Measurements from ENCODE around the gene EPHB2. TPM values are rescaled to one million over a fixed set of nuclear protein-coding genes. Genes with fewer than 3 reads are reported as not detected.

The EPHB2 gene
- total RNA-seq, 2 donors from 2014 or later: 0.04 TPM; not detected in 1

DNA sequence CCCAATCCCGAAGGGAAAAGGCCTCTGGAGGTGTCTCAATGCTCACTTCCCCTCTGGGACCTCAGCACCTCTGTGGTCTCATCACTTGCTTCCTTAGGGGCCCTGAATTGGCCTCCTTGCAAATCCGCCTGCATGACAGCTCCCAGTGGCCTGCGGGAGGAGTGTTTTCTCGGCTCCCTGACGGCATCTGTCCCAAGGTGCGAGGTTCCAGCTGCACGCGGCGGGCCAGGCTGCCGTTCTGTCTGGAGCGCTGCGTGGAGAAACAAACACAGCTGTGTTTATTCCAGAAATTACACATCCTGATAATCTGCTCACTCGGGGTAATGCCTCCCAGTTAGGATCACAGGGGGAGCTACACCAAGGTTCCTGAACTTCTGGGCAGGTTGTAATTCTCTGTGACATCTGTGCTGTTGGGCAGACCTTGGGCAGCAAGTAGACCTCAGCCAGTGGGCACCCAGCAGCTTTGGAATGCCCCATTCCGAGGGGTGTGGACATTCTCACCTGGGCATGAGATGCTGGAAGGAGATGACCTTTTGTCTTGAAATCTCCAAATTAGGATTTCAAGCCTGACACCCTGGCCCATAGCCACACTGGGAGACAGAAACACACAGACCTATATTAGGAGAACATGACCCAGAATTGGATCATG lies 18.2 kb downstream of the EPHB2 start:
- Mint-ChIP-seq H3K36me3 (ENCODE audit: low read depth) (no peaks in the 10 kb centered on the region), H3K27me3 (peaks cover 25% of the 10 kb centered on the region), H3K27ac (no peak overlapping the region), H3K4me1 (no peaks in the 10 kb centered on the region), H3K9me3 (no peaks in the 10 kb centered on the region), H3K4me3 (no peak overlapping the region)
- no peak for ATAC-seq (replicated peaks)

DNA sequence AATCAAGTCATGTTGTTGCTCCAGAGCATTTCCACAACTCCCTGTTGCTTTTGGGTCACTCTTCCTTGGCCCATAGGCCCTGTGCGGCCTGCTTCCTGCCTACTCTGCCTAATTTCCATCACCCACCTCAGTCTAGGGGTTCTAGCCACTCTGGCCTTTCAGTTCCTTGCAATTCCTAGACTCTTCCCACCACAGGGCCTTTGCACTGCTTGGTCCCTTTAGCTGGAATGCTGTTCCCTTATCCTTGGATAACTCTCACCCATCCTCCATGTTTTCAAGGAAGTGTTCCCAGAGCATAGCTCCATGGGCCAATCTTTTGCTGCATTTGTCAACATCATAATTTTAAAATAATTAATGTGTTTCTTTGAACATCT lies 18.7 kb downstream of the EPHB2 start:
- no peaks in the 10 kb centered on the region for H3K9me3 Mint-ChIP-seq
- peaks cover 21% of the 10 kb centered on the region for H3K27me3 Mint-ChIP-seq
- ATAC-seq (replicated peaks): no peak
- H3K36me3 Mint-ChIP-seq (ENCODE audit: low read depth): no peaks in the 10 kb centered on the region
- no peak overlapping the region for H3K4me3 Mint-ChIP-seq
- no peaks in the 10 kb centered on the region for H3K4me1 Mint-ChIP-seq
- no peak overlapping the region for H3K27ac Mint-ChIP-seq

GRCh38 chr1:22729912-22730311 lies 19.3 kb downstream of the EPHB2 start:
- H3K4me1 Mint-ChIP-seq: no peaks in the 10 kb centered on the region
- H3K27me3 Mint-ChIP-seq: peaks cover 19% of the 10 kb centered on the region
- H3K27ac Mint-ChIP-seq: peak overlapping the region; percentile 5
- no peak overlapping the region for H3K4me3 Mint-ChIP-seq
- H3K9me3 Mint-ChIP-seq: no peaks in the 10 kb centered on the region
- H3K36me3 Mint-ChIP-seq (ENCODE audit: low read depth): no peaks in the 10 kb centered on the region
- no peak for ATAC-seq (replicated peaks)

GRCh38 chr1:22731924-22732720 lies 21.5 kb downstream of the EPHB2 start:
- no peak for ATAC-seq (replicated peaks)
- Mint-ChIP-seq H3K4me1 (no peaks in the 10 kb centered on the region), H3K36me3 (ENCODE audit: low read depth) (no peaks in the 10 kb centered on the region)

DNA sequence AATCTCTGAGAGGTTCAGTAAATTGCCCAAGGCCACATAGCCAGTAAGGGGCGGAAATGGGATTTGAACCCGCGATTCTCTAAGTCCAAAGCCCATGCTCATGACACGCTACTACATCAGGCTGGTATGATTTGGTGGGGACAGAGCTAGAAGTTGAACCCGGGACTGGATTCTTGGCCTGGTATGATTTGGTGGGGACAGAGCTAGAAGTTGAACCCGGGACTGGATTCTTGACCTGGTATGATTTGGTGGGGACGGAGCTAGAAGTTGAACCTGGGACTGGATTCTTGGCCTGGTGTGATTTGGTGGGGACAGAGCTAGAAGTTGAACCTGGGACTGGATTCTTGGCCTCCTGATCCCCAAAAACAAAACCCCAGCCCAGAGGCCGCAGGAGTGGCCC lies 23.0 kb downstream of the EPHB2 start:
- H3K4me3 Mint-ChIP-seq: no peak overlapping the region
- no peaks in the 10 kb centered on the region for H3K9me3 Mint-ChIP-seq
- no peak for ATAC-seq (replicated peaks)
- no peak overlapping the region for H3K27ac Mint-ChIP-seq
- H3K27me3 Mint-ChIP-seq: peaks cover 4% of the 10 kb centered on the region
- no peaks in the 10 kb centered on the region for H3K36me3 Mint-ChIP-seq (ENCODE audit: low read depth)
- no peaks in the 10 kb centered on the region for H3K4me1 Mint-ChIP-seq

More at GRCh38 chr1:22731924-22732720, 21.5 kb downstream of the EPHB2 start:
- Mint-ChIP-seq H3K27ac (no peak overlapping the region), H3K9me3 (no peaks in the 10 kb centered on the region), H3K27me3 (peaks cover 4% of the 10 kb centered on the region), H3K4me3 (no peak overlapping the region)

GRCh38 chr1:22736501-22737080 lies 26.0 kb downstream of the EPHB2 start:
- Mint-ChIP-seq H3K4me3 (no peak overlapping the region), H3K27ac (no peak overlapping the region), H3K36me3 (ENCODE audit: low read depth) (no peaks in the 10 kb centered on the region), H3K4me1 (no peaks in the 10 kb centered on the region), H3K9me3 (no peaks in the 10 kb centered on the region), H3K27me3 (peaks cover 7% of the 10 kb centered on the region)
- ATAC-seq (replicated peaks): no peak

- peaks cover 15% of the 10 kb centered on the region for H3K27me3 Mint-ChIP-seq
- ATAC-seq (replicated peaks): no peak
- no peaks in the 10 kb centered on the region for H3K9me3 Mint-ChIP-seq
- H3K36me3 Mint-ChIP-seq (ENCODE audit: low read depth): no peaks in the 10 kb centered on the region
- H3K4me1 Mint-ChIP-seq: no peaks in the 10 kb centered on the region
- no peak overlapping the region for H3K27ac Mint-ChIP-seq
- H3K4me3 Mint-ChIP-seq: no peak overlapping the region
Observed at GRCh38 chr1:22737374-22738068, 26.9 kb downstream of the EPHB2 start.

DNA sequence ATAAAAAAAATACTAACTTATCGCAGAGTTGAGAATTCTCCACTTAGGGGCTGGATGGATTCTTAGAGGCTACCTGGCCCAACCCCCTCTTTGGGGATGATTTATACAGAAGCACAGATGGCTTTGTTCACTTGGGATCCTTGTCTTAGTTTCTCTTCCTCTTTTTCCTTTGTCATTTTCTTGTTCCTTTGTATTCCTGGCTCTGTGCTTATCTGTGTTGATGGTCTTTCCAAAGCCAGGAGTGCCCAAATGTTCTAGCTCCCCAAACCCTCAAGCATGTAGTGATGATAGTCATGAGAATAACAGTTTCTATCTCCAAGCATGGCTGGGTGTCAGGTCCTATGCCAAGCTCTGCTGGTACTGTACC lies 27.4 kb downstream of the EPHB2 start:
- H3K4me1 Mint-ChIP-seq: no peaks in the 10 kb centered on the region
- no peak overlapping the region for H3K4me3 Mint-ChIP-seq
- H3K9me3 Mint-ChIP-seq: no peaks in the 10 kb centered on the region
- no peaks in the 10 kb centered on the region for H3K36me3 Mint-ChIP-seq (ENCODE audit: low read depth)
- peaks cover 15% of the 10 kb centered on the region for H3K27me3 Mint-ChIP-seq
- no peak for ATAC-seq (replicated peaks)
- H3K27ac Mint-ChIP-seq: no peak overlapping the region

DNA sequence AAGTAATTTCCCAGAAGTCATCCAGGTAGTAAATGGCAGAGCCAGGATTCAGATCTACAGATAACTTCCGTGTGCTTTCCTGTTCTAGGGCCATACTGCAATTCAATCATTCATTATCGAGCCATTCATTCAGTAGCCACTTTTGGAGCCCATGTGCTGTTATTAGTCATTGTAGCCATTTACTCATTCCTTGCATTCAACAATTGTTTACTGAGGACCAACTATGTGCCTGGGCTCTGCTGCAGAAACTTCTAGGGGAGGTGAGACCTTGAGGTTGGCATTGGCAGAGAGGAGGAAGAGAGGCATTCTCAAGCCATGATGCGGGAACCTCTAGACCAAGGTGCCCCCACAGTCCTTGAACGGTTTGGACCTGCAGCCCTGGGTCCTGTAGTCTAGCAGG lies 27.9 kb downstream of the EPHB2 start:
- Mint-ChIP-seq H3K36me3 (ENCODE audit: low read depth) (no peaks in the 10 kb centered on the region), H3K4me3 (no peak overlapping the region), H3K27me3 (peaks cover 15% of the 10 kb centered on the region), H3K9me3 (no peaks in the 10 kb centered on the region), H3K4me1 (no peaks in the 10 kb centered on the region), H3K27ac (no peak overlapping the region)
- ATAC-seq (replicated peaks): no peak

GRCh38 chr1:22739648-22740385 lies 29.2 kb downstream of the EPHB2 start:
- Mint-ChIP-seq H3K27me3 (peaks cover 17% of the 10 kb centered on the region), H3K4me3 (no peak overlapping the region), H3K36me3 (ENCODE audit: low read depth) (no peaks in the 10 kb centered on the region), H3K9me3 (no peaks in the 10 kb centered on the region), H3K27ac (no peak overlapping the region), H3K4me1 (no peaks in the 10 kb centered on the region)
- no peak for ATAC-seq (replicated peaks)

DNA sequence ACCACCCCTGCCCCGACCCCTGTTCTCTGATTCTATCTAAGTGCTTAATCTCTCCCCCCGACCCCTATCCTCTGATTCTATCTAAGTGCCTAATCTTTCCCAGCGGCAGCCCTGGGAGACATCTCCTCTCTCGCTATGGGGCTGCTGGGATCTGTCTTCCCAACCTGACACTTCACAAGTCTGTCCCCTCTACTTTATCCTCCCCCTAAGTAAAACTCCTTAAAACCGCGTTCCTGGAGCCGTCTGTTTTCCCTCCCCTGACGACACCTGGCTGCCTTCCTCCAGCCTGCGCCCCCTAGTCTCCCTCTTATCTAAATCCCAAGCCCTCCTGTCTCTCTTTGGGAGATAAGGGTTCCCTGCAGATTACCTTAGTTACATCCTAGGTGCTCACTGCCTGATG lies 30.5 kb downstream of the EPHB2 start:
- no peak overlapping the region for H3K27ac Mint-ChIP-seq
- no peaks in the 10 kb centered on the region for H3K36me3 Mint-ChIP-seq (ENCODE audit: low read depth)
- peaks cover 21% of the 10 kb centered on the region for H3K27me3 Mint-ChIP-seq
- no peaks in the 10 kb centered on the region for H3K4me1 Mint-ChIP-seq
- ATAC-seq (replicated peaks): no peak
- no peak overlapping the region for H3K4me3 Mint-ChIP-seq
- no peaks in the 10 kb centered on the region for H3K9me3 Mint-ChIP-seq

DNA sequence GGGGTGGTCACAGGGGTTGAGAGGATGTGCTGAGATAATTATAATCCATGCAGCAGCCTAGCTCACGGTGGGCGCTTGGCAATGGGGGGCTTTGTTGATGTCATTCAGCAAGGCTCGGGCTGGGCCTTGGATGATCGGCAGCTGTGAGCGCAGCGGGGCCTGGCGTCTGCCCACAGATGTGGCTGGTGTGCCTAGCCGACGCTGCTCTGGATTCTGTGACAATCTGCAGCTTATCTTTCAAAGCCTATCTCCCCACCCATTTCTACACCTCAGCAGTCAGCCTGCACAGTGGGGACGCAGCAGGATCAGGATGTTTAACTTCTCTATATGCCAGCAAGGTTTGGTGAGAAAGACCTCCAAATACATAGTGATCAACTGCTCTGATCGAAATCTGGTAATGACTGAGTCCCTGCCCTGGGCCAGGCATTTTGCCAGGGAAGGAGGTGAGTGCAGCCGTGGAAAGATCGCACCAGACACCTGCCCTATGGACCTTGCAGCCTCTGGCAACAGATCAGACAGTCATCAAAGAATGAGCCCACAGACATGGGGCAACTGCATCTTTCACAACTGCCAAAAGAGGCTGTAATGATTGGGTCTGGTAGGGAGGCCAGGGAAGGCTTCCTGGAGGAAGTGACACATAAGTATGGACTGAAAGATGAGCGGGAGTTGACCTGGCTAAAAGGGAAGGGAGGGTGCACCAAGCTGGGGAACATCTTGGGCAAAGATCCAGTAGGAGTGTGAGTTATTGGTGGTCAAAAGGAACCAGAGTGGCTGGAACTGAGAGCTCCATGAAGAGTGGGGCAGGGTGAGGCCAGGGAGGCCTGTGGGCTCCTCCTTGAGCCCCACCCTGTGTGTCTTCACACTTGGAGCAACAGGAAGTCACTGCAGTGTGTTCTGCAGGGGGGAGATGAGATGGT lies 35.3 kb downstream of the EPHB2 start:
- Mint-ChIP-seq H3K4me1 (peaks cover 5% of the 10 kb centered on the region), H3K27me3 (peaks cover 24% of the 10 kb centered on the region), H3K9me3 (no peaks in the 10 kb centered on the region), H3K27ac (no peak overlapping the region), H3K36me3 (ENCODE audit: low read depth) (no peaks in the 10 kb centered on the region), H3K4me3 (no peak overlapping the region)
- ATAC-seq (replicated peaks): no peak

DNA sequence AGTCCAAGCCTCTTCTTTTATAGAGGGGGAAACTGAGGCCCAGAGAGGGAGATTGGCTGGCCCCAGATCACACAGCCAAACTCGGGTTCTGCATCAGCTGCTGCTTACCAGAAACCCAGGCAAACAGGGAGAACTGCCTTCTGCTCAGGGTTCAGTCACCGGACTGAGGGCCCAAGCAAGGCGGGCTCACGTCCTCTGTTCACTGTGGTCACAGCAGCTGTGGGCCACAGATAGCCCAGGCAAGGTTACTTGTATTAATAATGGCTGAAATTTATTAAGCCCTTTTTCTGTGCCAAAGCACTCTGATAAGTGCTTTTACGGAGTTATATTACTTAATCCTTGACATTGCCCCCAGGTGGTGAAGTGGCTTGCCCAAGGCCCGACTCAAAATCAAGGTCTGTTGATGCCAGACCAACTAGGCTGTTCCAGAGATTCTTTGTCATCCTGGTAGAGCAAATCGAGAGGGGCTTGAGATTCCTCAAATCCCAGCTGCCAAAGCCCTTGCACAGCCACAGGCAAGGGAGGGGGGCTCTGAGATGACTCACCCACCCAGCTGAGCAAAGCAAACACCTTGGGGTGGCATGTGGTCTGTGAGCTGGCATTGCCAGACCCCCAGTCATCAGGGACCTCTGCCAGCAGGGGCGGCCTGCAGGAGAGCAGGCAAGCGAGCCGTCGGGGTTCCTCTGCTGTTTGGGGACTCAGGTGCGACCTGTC lies 36.5 kb downstream of the EPHB2 start:
- peaks cover 5% of the 10 kb centered on the region for H3K4me1 Mint-ChIP-seq
- no peak overlapping the region for H3K27ac Mint-ChIP-seq
- no peak overlapping the region for H3K4me3 Mint-ChIP-seq
- peaks cover 11% of the 10 kb centered on the region for H3K27me3 Mint-ChIP-seq
- H3K9me3 Mint-ChIP-seq: no peaks in the 10 kb centered on the region
- no peaks in the 10 kb centered on the region for H3K36me3 Mint-ChIP-seq (ENCODE audit: low read depth)
- no peak for ATAC-seq (replicated peaks)

Data from activated T-helper 17 cell treated with anti-CD3 and anti-CD28 coated beads, Interleukin-2, amount 50 U/mL, for 72 hours (primary cell).